ENCODE measurements around the gene TMEM190. TPM values are rescaled to one million over a fixed set of nuclear protein-coding genes. Genes with fewer than 3 reads are reported as not detected.

TMEM190 gene
- total and polyA plus RNA-seq, 2 donors (not counting 3 experiments of a cell fraction or from before 2014, with no cell fraction given): not detected

GRCh38 chr19:55352040-55352439, 24.6 kb upstream of the TMEM190 start:
- no peaks in the 10 kb centered on the region for H3K9me3 ChIP-seq (replicated peaks; ENCODE audit: control insufficient read depth, insufficient read depth, low read length)
- intact Hi-C loops (cut with micrococcal nuclease) (no loop called here), dilution Hi-C loops (cut with MboI; ENCODE audit: extremely low pct_ligation_motif_present, low sequenced_read_pairs) (no loop called here)
- no peaks in the 10 kb centered on the region for H4K20me1 ChIP-seq (replicated peaks; ENCODE audit: control insufficient read depth, extremely low read depth, insufficient read depth, low read length)
- peaks cover 4% of the 10 kb centered on the region for H3K4me1 ChIP-seq (ENCODE audit: control insufficient read depth, extremely low read depth, insufficient read depth, low read length)
- no peak overlapping the region for H3K4me2 ChIP-seq (ENCODE audit: insufficient read depth, low read length)
- CTCF ChIA-PET: no interaction called here
- DNase-seq (ENCODE audit: low read depth, low spot score) (no peak), FAIRE-seq (no peak)
- H3K9ac ChIP-seq (replicated peaks; ENCODE audit: extremely low read depth, insufficient read depth, low read length): no peak overlapping the region
- POLR2A ChIA-PET: no interaction called here
- H3K27me3 ChIP-seq (ENCODE audit: control insufficient read depth in 2 of 2, insufficient read depth in 2 of 2, low read length in 2 of 2): peaks cover 24 to 31% of the 10 kb centered on the region in 2 experiments
- no peak overlapping the region for H3K27ac ChIP-seq (ENCODE audit: insufficient read depth, low read depth, low read length)
- H2AFZ ChIP-seq (ENCODE audit: low read depth, low read length): no peak overlapping the region
- H3K9me1 ChIP-seq (replicated peaks; ENCODE audit: control insufficient read depth, extremely low read depth, insufficient read depth, low read length): no peaks in the 10 kb centered on the region
- TF ChIP-seq MYC (IDR thresholded peaks at IDR 0.05; ENCODE audit: low read depth, low read length) (no peak), GATA2 (IDR thresholded peaks at IDR 0.05; ENCODE audit: insufficient read depth, insufficient read length, low read depth, low read length) (no peak), POLR2A (IDR thresholded peaks at IDR 0.05; ENCODE audit: low read depth, low read length) (no peak), MAX (IDR thresholded peaks at IDR 0.05; ENCODE audit: insufficient read depth, insufficient read length) (no peak), EZH2 (IDR thresholded peaks at IDR 0.05; ENCODE audit: borderline replicate concordance, low read depth, low read length, severe bottlenecking) (no peak), FOS (IDR thresholded peaks at IDR 0.05; ENCODE audit: borderline replicate concordance, insufficient read depth, low read length) (no peak), CTCF (IDR thresholded peaks at IDR 0.05; ENCODE audit: extremely low read depth in 1 of 2, insufficient read depth in 1 of 2, low read depth in 1 of 2, low read length in 2 of 2) (no peak), POLR2AphosphoS5 (IDR thresholded peaks at IDR 0.05; ENCODE audit: insufficient read depth, low read depth, low read length) (no peak), JUN (IDR thresholded peaks at IDR 0.05; ENCODE audit: borderline replicate concordance, insufficient read depth, insufficient read length, low read depth) (no peak)
- no peaks in the 10 kb centered on the region for H3K79me2 ChIP-seq (ENCODE audit: control insufficient read depth, insufficient read depth, low read length)
- no TSS peak for BruUV-seq (replicated peaks)
- no peaks in the 10 kb centered on the region for H3K36me3 ChIP-seq (ENCODE audit: control insufficient read depth in 2 of 2, extremely low read depth in 1 of 2, insufficient read depth in 2 of 2, low read length in 2 of 2)
- no peak overlapping the region for H3K4me3 ChIP-seq (replicated peaks in 1 of 3; ENCODE audit: insufficient read depth in 1 of 3, low read depth in 1 of 3, low read length in 3 of 3)

Measured in endothelial cell of umbilical vein (primary cell).